Endometrial microvascular endothelial cells (primary cell): ENCODE data around the gene TMEM72. TPM values are rescaled to one million over a fixed set of nuclear protein-coding genes. Genes with fewer than 3 reads are reported as not detected.

Source experiments
- in situ Hi-C: cut with HindIII; loops from 2 replicates; pipeline ENCODE4 v1.10.0; 2017; ENCODE audit warnings: low sequenced_read_pairs, low pct_unique_long_range_greater_than_20kb; ENCODE audit errors: inconsistent ontology term
- total RNA-seq: library from RNA; depleted of rRNA; stranded (reverse); fragments of >200 nt; gene quantifications from one replicate; pipeline ENCODE4 v1.2.3, GENCODE V29; 2015; ENCODE audit errors: inconsistent ontology term

The TMEM72 gene
- total RNA-seq, 1 donor from 2014 or later, result not detected

GRCh38 chr10:44929356-44930255, 18.5 kb downstream of the TMEM72 start:
- in situ Hi-C loops, result no loop called here

- in situ Hi-C loops, result no loop called here
Observed at GRCh38 chr10:44930904-44931620, 19.9 kb downstream of the TMEM72 start.

- in situ Hi-C loops, result no loop called here
Observed at GRCh38 chr10:44931621-44932516, 20.7 kb downstream of the TMEM72 start.

GRCh38 chr10:44932517-44933450, 21.6 kb downstream of the TMEM72 start:
- in situ Hi-C loops, result no loop called here

- in situ Hi-C loops, result no loop called here
Observed at GRCh38 chr10:44933451-44934321, 22.5 kb downstream of the TMEM72 start.

GRCh38 chr10:44934416-44935200, 23.5 kb downstream of the TMEM72 start:
- in situ Hi-C loops, result no loop called here

- in situ Hi-C loops, result no loop called here
Observed at GRCh38 chr10:44935201-44935965, 24.2 kb downstream of the TMEM72 start.

GRCh38 chr10:44935966-44936295, 24.8 kb downstream of the TMEM72 start:
- in situ Hi-C loops, result no loop called here

GRCh38 chr10:44936314-44936975, 25.3 kb downstream of the TMEM72 start:
- in situ Hi-C loops, result no loop called here

GRCh38 chr10:44937196-44938005, 26.3 kb downstream of the TMEM72 start:
- in situ Hi-C loops, result no loop called here

- in situ Hi-C loops, result no loop called here
Observed at GRCh38 chr10:44938956-44939355, 27.8 kb downstream of the TMEM72 start.

- in situ Hi-C loops, result no loop called here
Observed at GRCh38 chr10:44939691-44940401, 28.7 kb downstream of the TMEM72 start.

GRCh38 chr10:44944354-44944753, 33.2 kb downstream of the TMEM72 start:
- in situ Hi-C loops, result no loop called here

GRCh38 chr10:44946205-44946604, 35.1 kb downstream of the TMEM72 start:
- in situ Hi-C loops, result no loop called here
